NCI-H345 treated with DMSO at 0.1 percent for 48 hours (cell line): ENCODE measurements around the gene SECISBP2L.

Experiments
- DNase-seq: peaks from one replicate; lab custom pipeline; 2025; ENCODE audit not compliant: unreplicated experiment; lab: John Stamatoyannopoulos, UW

SECISBP2L gene

GRCh38 chr15:48966595-48967301, 79.5 kb downstream of the SECISBP2L start:
- DNase-seq, result no peak

GRCh38 chr15:48965972-48966371, 80.3 kb downstream of the SECISBP2L start:
- no peak for DNase-seq

GRCh38 chr15:48964898-48965297, 81.3 kb downstream of the SECISBP2L start:
- no peak for DNase-seq

GRCh38 chr15:48963524-48964113, 82.6 kb downstream of the SECISBP2L start, which contains the start of gene SHC4:
SHC4 (minus strand) TSS chr15:48963919; CDS start chr15:48963015, 904 bp downstream.
- DNase-seq, result no peak

GRCh38 chr15:48962662-48963523, 83.4 kb downstream of the SECISBP2L start:
- DNase-seq, result no peak

GRCh38 chr15:48955967-48956366, 90.3 kb downstream of the SECISBP2L start:
- DNase-seq, result no peak

- DNase-seq, result no peak
Observed at GRCh38 chr15:48955370-48955769, 90.9 kb downstream of the SECISBP2L start.

- DNase-seq, result no peak
Observed at GRCh38 chr15:48954538-48954937, 91.7 kb downstream of the SECISBP2L start.

GRCh38 chr15:48946840-48947187, 99.4 kb downstream of the SECISBP2L start:
- no peak for DNase-seq

GRCh38 chr15:48946074-48946839, 100.0 kb downstream of the SECISBP2L start:
- no peak for DNase-seq

- no peak for DNase-seq
Observed at GRCh38 chr15:48945386-48945785, 100.9 kb downstream of the SECISBP2L start.

- no peak for DNase-seq
Observed at GRCh38 chr15:48941904-48942303, 104.3 kb downstream of the SECISBP2L start.

GRCh38 chr15:48940508-48940907, 105.7 kb downstream of the SECISBP2L start:
- no peak for DNase-seq

- DNase-seq, result no peak
Observed at GRCh38 chr15:48939648-48940047, 106.6 kb downstream of the SECISBP2L start.
